Kasumi-1 (cell line): Measurements from ENCODE around the gene INSL3.
A peak's percentile ranks its signal among the peaks of the same experiment; 100 is the strongest.
"Not testable (repeated sequence)": the region's sequence is repeated elsewhere in the genome, so short reads cannot be mapped to it uniquely, and the experiment has no call there.

Experiments used
- DNase-seq, 2 experiments: peaks; one replicate each; lab custom pipeline; 2025; lab: John Stamatoyannopoulos, UW

The INSL3 gene

GRCh38 chr19:17783721-17784120 is 37.6 kb downstream of the INSL3 start:
- not testable (repeated sequence) for DNase-seq

GRCh38 chr19:17780781-17781180 is 40.5 kb downstream of the INSL3 start:
- no peak for DNase-seq

DNA sequence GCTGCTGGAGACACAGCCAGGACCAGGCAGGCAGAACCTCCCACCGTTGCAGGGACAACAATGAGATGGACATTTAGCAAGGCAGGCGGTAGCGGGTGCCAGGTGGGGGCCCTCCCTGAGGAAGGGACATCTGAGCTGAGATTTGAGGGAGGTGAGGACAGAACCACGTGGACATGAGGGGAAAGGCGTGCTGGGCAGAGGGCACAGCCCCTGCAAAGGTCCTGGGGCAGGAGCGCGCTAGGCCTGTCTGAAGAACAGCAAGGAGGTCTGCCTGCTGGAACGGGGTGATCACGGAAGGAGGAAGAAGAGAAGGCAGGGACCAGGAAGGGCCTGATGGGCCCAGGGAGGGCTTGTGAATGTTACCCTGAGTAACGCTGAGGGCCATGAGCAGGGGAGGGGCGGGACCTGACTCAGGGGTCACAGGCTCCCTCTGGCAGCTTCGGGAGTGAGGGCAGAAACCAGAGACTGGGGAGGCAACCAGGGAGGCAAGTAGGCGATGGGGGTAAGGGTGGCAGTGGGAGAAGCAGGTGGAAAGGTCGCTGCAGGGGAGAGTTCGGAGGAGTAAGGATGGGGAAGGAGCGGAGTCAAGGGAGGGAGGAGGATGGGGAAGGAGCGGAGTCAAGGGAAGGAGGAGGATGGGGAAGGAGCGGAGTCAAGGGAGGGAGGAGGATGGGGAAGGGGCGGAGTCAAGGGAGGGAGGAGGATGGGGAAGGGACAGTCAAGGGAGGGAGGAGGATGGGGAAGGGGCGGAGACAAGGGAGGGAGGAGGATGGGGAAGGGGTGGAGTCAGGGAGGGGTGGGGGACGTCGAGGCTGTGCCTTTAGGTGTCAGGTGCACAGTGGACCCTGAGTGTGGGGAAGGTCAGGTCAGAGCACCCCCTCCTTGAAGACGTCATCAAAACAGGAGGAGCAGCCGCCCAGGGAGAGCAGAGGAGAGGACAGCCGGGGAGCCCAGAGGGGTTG is 42.1 kb downstream of the INSL3 start:
- no peak for DNase-seq

GRCh38 chr19:17778251-17778967 is 42.9 kb downstream of the INSL3 start:
- no peak for DNase-seq

- DNase-seq = not testable (repeated sequence)
Measured at GRCh38 chr19:17777840-17778239, 43.5 kb downstream of the INSL3 start.

- no peak for DNase-seq
Measured at GRCh38 chr19:17775991-17776803, 45.1 kb downstream of the INSL3 start.

DNA sequence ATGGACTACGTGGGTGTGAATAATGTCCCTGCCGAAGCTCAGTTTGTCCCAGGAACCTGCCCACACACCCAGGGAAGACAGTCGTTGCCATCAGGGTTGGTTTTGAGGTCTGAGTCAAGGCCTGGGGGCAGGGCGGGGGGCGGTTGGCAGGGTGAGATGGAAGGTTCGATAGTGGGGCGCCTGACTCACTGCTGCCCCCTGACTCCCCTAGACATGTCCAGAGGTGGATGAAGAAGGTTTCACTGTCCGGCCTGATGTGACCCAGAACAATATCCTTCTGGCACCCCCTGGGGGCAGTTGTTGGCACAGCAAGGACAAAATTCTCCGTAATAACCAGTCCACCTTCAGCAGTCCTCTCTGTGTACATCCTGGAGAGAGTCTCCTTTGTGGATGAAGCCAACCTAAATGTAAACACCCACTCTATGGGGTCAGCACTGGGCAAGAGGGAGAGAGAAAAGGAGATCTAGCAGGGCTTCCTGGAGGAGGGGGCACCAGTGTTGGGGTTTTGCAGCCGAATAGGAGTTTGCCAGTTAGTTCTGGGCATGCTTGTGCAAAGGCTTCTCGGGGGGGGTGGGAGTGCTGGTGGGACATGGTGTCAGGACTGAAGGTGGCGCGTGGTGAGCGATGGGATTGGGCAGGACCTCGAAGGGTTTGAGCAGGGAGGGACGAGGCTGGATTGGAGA is 45.9 kb downstream of the INSL3 start:
- peak; percentile 17 to 37 for DNase-seq

DNA sequence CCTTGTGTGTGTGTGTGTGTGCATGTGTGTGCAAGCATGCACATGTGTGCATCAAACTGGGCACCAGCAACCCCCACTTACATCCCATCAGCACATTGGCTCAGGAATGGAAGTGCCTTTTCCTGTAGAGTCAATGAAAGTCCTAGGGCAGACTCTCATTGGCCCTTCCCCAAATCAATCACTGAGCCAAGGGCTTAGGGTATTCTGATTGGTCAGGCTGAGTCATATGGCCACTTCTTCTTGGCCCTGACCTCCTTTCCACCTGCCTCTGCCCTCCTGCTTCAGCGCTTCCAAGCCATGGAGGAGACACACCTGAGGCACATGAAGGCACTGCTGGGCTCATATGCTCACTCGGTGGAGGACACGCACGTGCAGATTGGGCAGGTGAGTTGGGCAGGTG is 49.1 kb downstream of the INSL3 start:
- DNase-seq = no peak

DNA sequence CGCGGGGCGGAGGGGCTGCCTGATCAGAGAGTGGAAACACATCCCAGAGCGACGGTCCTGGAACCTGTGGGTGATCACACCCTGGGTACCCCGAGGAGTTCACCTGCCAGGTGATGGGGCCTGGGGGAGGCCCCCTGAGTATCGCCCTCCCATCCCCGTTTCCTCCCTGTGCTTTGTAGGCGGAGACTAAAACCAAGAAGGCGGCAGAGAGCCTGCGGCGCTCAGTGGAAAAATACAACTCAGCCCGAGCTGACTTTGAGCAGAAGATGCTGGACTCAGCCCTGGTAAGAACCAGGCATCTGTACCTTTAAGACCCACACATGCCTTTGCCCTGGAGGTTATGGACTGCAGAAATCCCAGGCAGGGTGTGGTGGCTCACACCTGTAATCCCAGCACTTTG is 50.7 kb downstream of the INSL3 start:
- DNase-seq = no peak

- DNase-seq = no peak
Measured at GRCh38 chr19:17767559-17767958, 53.8 kb downstream of the INSL3 start.

- peak; percentile 74 to 80 for DNase-seq
Measured at GRCh38 chr19:17766543-17767131, 54.7 kb downstream of the INSL3 start.
